Measurements from ENCODE around the gene IPO13. TPM values are rescaled to one million over a fixed set of nuclear protein-coding genes. Genes with fewer than 3 reads are reported as not detected.

Gene IPO13
- total RNA-seq, 1 experiment from 2014 or later = 33.7 TPM

DNA sequence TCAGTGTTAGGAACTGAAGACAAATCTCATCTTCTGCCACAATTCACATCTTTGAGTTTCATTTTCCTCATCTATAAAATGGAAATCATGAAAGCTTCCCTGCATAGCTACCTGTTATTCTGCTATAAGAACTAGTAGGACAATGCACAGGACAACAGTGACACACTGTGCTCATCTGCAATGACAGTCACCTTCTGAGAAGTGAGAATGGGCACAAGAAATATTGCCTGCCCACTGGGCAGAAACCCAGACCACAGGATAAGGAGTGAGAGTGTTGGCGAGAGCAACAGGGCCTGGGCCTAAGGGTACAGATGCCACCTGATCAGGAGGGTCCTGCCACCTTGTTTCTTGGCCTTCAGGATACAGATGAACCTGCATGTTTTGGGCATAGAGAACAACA lies 36.4 kb upstream of the IPO13 start:
- H3K9me2 ChIP-seq (replicated peaks; ENCODE audit: low read length) = no peaks in the 10 kb centered on the region
- H3K4me3 ChIP-seq (ENCODE audit: low read length) = no peak overlapping the region
- H3K79me2 ChIP-seq (ENCODE audit: low read length) = no peaks in the 10 kb centered on the region
- no peaks in the 10 kb centered on the region for H3K36me3 ChIP-seq (ENCODE audit: low read depth, low read length)
- no peak for TF ChIP-seq EZH2 (IDR thresholded peaks at IDR 0.05; ENCODE audit: low read length, unreplicated experiment)
- TF ChIP-seq, protein P1, sequence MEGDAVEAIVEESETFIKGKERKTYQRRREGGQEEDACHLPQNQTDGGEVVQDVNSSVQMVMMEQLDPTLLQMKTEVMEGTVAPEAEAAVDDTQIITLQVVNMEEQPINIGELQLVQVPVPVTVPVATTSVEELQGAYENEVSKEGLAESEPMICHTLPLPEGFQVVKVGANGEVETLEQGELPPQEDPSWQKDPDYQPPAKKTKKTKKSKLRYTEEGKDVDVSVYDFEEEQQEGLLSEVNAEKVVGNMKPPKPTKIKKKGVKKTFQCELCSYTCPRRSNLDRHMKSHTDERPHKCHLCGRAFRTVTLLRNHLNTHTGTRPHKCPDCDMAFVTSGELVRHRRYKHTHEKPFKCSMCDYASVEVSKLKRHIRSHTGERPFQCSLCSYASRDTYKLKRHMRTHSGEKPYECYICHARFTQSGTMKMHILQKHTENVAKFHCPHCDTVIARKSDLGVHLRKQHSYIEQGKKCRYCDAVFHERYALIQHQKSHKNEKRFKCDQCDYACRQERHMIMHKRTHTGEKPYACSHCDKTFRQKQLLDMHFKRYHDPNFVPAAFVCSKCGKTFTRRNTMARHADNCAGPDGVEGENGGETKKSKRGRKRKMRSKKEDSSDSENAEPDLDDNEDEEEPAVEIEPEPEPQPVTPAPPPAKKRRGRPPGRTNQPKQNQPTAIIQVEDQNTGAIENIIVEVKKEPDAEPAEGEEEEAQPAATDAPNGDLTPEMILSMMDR (conservative IDR thresholded peaks at IDR 0.05; ENCODE audit: low read depth, low read length) = no peak; the same call in 1 of the 2 replicates
- intact Hi-C loops (cut with micrococcal nuclease) = no loop called here
- no peak overlapping the region for H3K27ac ChIP-seq (ENCODE audit: low read length)
- DNase-seq (no peak), ATAC-seq (no peak)
- ChIA-PET POLR2A (ENCODE audit: unreplicated experiment) (no interaction called here), CTCF (interaction anchor here (1.0 to 1.6 kb wide), 2 partner anchors 52 to 147 kb away, joined by 4 to 6 read pairs; no protein-coding TSS in a partner anchor)
- no peaks in the 10 kb centered on the region for H3F3A ChIP-seq (ENCODE audit: low read length, unreplicated experiment)
- H3K4me1 ChIP-seq (ENCODE audit: insufficient read depth, low read length) = peaks cover 6% of the 10 kb centered on the region
- H3K27me3 ChIP-seq (ENCODE audit: low read length) = no peaks in the 10 kb centered on the region
- no peak overlapping the region for H3K9ac ChIP-seq (ENCODE audit: low read length)
- no peak overlapping the region for H3K4me2 ChIP-seq (ENCODE audit: low read length)
- H2AFZ ChIP-seq (ENCODE audit: low read length) = no peak overlapping the region
- no TSS peak for BruUV-seq (replicated peaks)
- H4K20me1 ChIP-seq (ENCODE audit: low read length) = no peaks in the 10 kb centered on the region
- no peaks in the 10 kb centered on the region for H3K9me3 ChIP-seq (ENCODE audit: low read length)

DNA sequence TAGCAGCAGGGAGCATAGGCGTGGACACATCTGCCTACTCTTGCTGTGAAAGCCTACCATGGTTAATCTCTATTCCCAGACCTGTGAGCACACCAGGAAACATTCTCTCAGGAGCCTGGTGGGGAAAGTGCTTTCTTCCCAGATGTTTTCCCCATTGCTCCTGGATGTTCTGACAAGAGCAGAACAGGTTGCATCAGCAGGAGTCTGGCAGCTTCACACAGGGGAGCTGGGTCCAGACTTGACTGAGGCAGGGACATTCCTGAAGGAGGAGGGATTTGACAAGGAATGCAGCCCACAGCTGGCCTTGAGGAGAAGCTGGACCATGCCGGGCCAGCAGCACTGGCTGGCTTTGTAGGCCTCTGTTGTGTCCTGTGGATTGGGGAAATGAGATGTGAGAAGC lies 34.1 kb upstream of the IPO13 start:
- H3K9me3 ChIP-seq (ENCODE audit: low read length) = no peaks in the 10 kb centered on the region
- BruUV-seq (replicated peaks) = no TSS peak
- no peaks in the 10 kb centered on the region for H3K9me2 ChIP-seq (replicated peaks; ENCODE audit: low read length)
- H3F3A ChIP-seq (ENCODE audit: low read length, unreplicated experiment) = no peaks in the 10 kb centered on the region
- H3K4me3 ChIP-seq (ENCODE audit: low read length) = no peak overlapping the region
- no peaks in the 10 kb centered on the region for H3K79me2 ChIP-seq (ENCODE audit: low read length)
- POLR2A ChIA-PET (ENCODE audit: unreplicated experiment) = no interaction called here
- intact Hi-C loops (cut with micrococcal nuclease) = no loop called here
- H2AFZ ChIP-seq (ENCODE audit: low read length) = no peak overlapping the region
- no peaks in the 10 kb centered on the region for H4K20me1 ChIP-seq (ENCODE audit: low read length)
- H3K27ac ChIP-seq (ENCODE audit: low read length) = no peak overlapping the region
- DNase-seq = no peak
- H3K27me3 ChIP-seq (ENCODE audit: low read length) = no peaks in the 10 kb centered on the region
- H3K4me2 ChIP-seq (ENCODE audit: low read length) = no peak overlapping the region
- H3K36me3 ChIP-seq (ENCODE audit: low read depth, low read length) = no peaks in the 10 kb centered on the region
- no peak overlapping the region for H3K9ac ChIP-seq (ENCODE audit: low read length)
- peaks cover 9% of the 10 kb centered on the region for H3K4me1 ChIP-seq (ENCODE audit: insufficient read depth, low read length)
- CTCF ChIA-PET = interaction anchor here (0.7 kb wide), 1 partner anchor 149 kb away, joined by 3 read pairs; no protein-coding TSS in a partner anchor
- TF ChIP-seq EZH2phosphoT487 (IDR thresholded peaks at IDR 0.05; ENCODE audit: borderline replicate concordance, low read length) = no peak
- no peak for TF ChIP-seq EZH2 (IDR thresholded peaks at IDR 0.05; ENCODE audit: low read length, unreplicated experiment)
- TF ChIP-seq, protein P1 (conservative IDR thresholded peaks at IDR 0.05; ENCODE audit: low read depth, low read length) = no peak
- no peak for ATAC-seq

DNA sequence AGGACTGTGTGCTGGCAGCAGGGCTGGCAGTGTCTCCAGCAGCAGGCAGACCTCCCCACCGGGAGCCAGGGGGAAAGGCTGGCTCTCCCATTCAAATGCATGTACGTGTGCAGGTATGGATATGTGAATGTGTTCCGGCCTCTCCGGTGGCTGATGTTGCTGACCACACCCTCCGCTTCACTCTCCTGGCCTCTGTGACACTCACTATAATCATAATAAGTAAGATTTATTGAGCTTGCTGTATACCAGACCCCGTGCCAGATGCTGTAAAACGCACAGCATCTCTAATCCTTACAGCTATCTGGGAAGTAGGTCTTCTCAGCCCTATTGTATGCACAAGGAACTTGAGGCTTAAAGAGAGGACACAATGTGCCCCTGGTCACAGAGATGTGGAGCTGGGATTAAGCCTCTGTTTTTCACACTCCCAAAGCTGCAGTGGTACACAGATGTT lies 33.7 kb upstream of the IPO13 start:
- no peak overlapping the region for H3K27ac ChIP-seq (ENCODE audit: low read length)
- no peak for TF ChIP-seq EZH2 (IDR thresholded peaks at IDR 0.05; ENCODE audit: low read length, unreplicated experiment)
- TF ChIP-seq, protein P1 (conservative IDR thresholded peaks at IDR 0.05; ENCODE audit: low read depth, low read length) = no peak
- no peak for TF ChIP-seq EZH2phosphoT487 (IDR thresholded peaks at IDR 0.05; ENCODE audit: borderline replicate concordance, low read length)
- peaks cover 9% of the 10 kb centered on the region for H3K4me1 ChIP-seq (ENCODE audit: insufficient read depth, low read length)
- intact Hi-C loops (cut with micrococcal nuclease) = no loop called here
- H3K36me3 ChIP-seq (ENCODE audit: low read depth, low read length) = no peaks in the 10 kb centered on the region
- H3K9ac ChIP-seq (ENCODE audit: low read length) = no peak overlapping the region
- ChIA-PET CTCF (no interaction called here), POLR2A (ENCODE audit: unreplicated experiment) (no interaction called here)
- no peak overlapping the region for H2AFZ ChIP-seq (ENCODE audit: low read length)
- H3F3A ChIP-seq (ENCODE audit: low read length, unreplicated experiment) = no peaks in the 10 kb centered on the region
- no peaks in the 10 kb centered on the region for H3K9me3 ChIP-seq (ENCODE audit: low read length)
- BruUV-seq (replicated peaks) = no TSS peak
- ATAC-seq = no peak
- DNase-seq = no peak
- H3K4me3 ChIP-seq (ENCODE audit: low read length) = no peak overlapping the region
- no peak overlapping the region for H3K4me2 ChIP-seq (ENCODE audit: low read length)
- H3K27me3 ChIP-seq (ENCODE audit: low read length) = no peaks in the 10 kb centered on the region
- no peaks in the 10 kb centered on the region for H4K20me1 ChIP-seq (ENCODE audit: low read length)
- no peaks in the 10 kb centered on the region for H3K9me2 ChIP-seq (replicated peaks; ENCODE audit: low read length)
- no peaks in the 10 kb centered on the region for H3K79me2 ChIP-seq (ENCODE audit: low read length)
